ENCODE data around the gene PDCL3.

DNA sequence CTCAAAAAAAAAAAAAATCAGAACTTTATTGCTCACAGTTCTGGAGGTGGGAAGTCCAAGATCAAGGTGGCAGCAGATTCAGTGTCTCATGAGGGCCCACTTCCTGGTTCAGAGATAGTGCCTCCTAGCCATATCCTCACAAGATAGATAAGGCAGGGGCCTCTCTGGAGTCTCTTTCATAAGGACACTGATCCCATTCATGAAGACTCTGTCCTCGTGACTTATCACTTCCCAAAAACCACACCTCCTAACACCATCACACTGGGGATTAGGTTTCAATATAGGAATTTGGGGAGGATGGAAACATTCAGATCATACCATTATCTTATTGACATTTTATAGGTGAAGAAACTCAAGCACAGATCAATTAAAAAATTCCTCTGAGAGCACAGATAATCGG, 61.1 kb downstream of the PDCL3 start:
- TF ChIP-seq POLR2AphosphoS5 (IDR thresholded peaks at IDR 0.05), result no peak
- TF ChIP-seq, protein P1, sequence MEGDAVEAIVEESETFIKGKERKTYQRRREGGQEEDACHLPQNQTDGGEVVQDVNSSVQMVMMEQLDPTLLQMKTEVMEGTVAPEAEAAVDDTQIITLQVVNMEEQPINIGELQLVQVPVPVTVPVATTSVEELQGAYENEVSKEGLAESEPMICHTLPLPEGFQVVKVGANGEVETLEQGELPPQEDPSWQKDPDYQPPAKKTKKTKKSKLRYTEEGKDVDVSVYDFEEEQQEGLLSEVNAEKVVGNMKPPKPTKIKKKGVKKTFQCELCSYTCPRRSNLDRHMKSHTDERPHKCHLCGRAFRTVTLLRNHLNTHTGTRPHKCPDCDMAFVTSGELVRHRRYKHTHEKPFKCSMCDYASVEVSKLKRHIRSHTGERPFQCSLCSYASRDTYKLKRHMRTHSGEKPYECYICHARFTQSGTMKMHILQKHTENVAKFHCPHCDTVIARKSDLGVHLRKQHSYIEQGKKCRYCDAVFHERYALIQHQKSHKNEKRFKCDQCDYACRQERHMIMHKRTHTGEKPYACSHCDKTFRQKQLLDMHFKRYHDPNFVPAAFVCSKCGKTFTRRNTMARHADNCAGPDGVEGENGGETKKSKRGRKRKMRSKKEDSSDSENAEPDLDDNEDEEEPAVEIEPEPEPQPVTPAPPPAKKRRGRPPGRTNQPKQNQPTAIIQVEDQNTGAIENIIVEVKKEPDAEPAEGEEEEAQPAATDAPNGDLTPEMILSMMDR (IDR thresholded peaks at IDR 0.05), result no peak
